H1 (cell line): ENCODE data around the gene SLC45A1. TPM values are rescaled to one million over a fixed set of nuclear protein-coding genes. Genes with fewer than 3 reads are reported as not detected.

Experiments
- CHD2 ChIP-seq: IDR thresholded peaks from 2 replicates; pipeline ENCODE4 v1.6.1; 2012; ENCODE audit warnings: low read length, improper control_type of control experiment
- CHD7 ChIP-seq: fragments of 300-600 bp; sonication (generic); IDR thresholded peaks from 2 replicates; pipeline ENCODE4 v1.7.1; 2012; ENCODE audit warnings: low read length, moderate library complexity, mild to moderate bottlenecking, inconsistent platforms; ENCODE audit not compliant: insufficient replicate concordance
- EGR1 ChIP-seq: IDR thresholded peaks from 2 replicates; pipeline ENCODE4 v1.6.1; 2011; ENCODE audit warnings: low read depth, low read length, borderline replicate concordance
- HDAC6 ChIP-seq: IDR thresholded peaks from one replicate; pipeline ENCODE4 v1.7.1; 2012; ENCODE audit warnings: low read depth, mild to moderate bottlenecking, inconsistent platforms, low read length, moderate library complexity
- JUN ChIP-seq: IDR thresholded peaks from 2 replicates; pipeline ENCODE4 v1.6.1; 2011; ENCODE audit warnings: low read depth, mild to moderate bottlenecking, improper control_type of control experiment, low read length
- KDM5A ChIP-seq: fragments of 200-600 bp; IDR thresholded peaks from 2 replicates; pipeline ENCODE4 v1.7.1; 2012; ENCODE audit warnings: mild to moderate bottlenecking, low read length, inconsistent platforms, mixed read lengths
- NANOG ChIP-seq: IDR thresholded peaks from 2 replicates; pipeline ENCODE4 v1.6.1; 2011; ENCODE audit warnings: low read length, low read depth, mild to moderate bottlenecking, inconsistent platforms; ENCODE audit not compliant: insufficient read depth, poor library complexity, severe bottlenecking
- RFX5 ChIP-seq: IDR thresholded peaks from 2 replicates; pipeline ENCODE4 v1.6.1; 2011; ENCODE audit warnings: low read depth, low read length, improper control_type of control experiment, borderline replicate concordance
- SRF ChIP-seq: IDR thresholded peaks from 2 replicates; pipeline ENCODE4 v1.6.1; 2011; ENCODE audit warnings: mild to moderate bottlenecking, low read depth, low read length, moderate library complexity
- TCF12 ChIP-seq: IDR thresholded peaks from 2 replicates; pipeline ENCODE4 v1.6.1; 2011; ENCODE audit warnings: low read depth, mild to moderate bottlenecking, low read length
- ZNF274 ChIP-seq: IDR thresholded peaks from 2 replicates; pipeline ENCODE4 v1.7.0; 2012; ENCODE audit warnings: low read length, borderline replicate concordance; ENCODE audit errors: extremely low read depth
- polyA plus RNA-seq, 7 experiments: library from polyadenylated mRNA; depleted of rRNA in 3 of 7; stranded (reverse) in 5 of 7; unstranded in 2 of 7; fragments of >200 nt in 5 of 7; fragments of 200-250 nt in 2 of 7; gene quantifications; 1 replicate in 5 of 7; 2 replicates in 1 of 7; 4 replicates in 1 of 7; pipeline versions ENCODE4 v1.2.1 to v1.2.3, GENCODE V29; 2011 to 2013; ENCODE audit warnings: missing spikeins in 2 of 7, mixed read lengths in 2 of 7
- total RNA-seq: library from RNA; stranded (reverse); fragmentation: NEBNext Ultra II Directional; extraction: Animal tissue kit (Norgen Biotek cat#: 25700); gene quantifications from 2 replicates; pipeline ENCODE4 v1.2.1, GENCODE V29; 2021

The SLC45A1 gene
- total and polyA plus RNA-seq, 2 of the 8 experiments (the other 6 are each of a cell fraction or from before 2014, with no cell fraction given) = 1.0 to 1.7 TPM

DNA sequence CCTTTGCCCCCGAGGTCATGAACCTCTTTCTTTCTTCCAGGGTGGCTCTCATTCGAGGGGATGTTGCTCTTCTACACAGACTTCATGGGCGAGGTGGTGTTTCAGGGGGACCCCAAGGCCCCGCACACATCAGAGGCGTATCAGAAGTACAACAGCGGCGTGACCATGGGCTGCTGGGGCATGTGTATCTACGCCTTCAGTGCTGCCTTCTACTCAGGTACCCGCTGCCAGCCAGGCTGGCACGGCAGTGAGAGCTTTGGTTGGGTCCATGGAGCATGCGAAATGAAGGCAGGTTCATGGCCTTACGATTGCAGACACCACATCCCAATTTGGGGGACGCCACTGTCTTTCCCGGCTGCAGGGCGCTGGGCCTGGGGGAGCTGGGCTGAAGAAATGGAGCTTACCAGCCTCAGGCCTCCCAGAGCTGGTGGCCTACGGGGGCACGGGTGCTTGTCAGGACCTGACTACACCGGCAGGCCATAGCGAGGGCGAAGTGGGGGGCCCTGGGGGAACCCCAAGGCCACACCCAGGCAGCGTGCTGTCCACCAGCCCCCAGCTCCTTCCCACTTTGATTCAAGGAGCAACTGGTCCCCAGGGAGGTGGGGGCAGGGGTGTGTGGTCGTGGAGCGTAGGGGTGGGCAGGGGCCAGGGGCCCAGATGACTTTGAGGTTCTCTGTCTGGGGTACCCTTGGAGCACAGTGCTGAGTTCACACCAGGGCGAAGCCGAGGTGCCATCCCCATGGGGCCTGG lies 20.0 kb downstream of the SLC45A1 start (continued):
- TF ChIP-seq CHD7 = no peak
- TF ChIP-seq CHD2 = no peak
- TF ChIP-seq SRF = no peak
- no peak for TF ChIP-seq JUN
- TF ChIP-seq TCF12 = no peak
- TF ChIP-seq KDM5A = no peak
- no peak for TF ChIP-seq HDAC6
- no peak for TF ChIP-seq NANOG
- no peak for TF ChIP-seq ZNF274
- TF ChIP-seq RFX5 = no peak
- TF ChIP-seq EGR1 = no peak
